Skeletal muscle tissue (tissue), 4 donors: ENCODE measurements around the gene STEAP1. TPM values are rescaled to one million over a fixed set of nuclear protein-coding genes. Genes with fewer than 3 reads are reported as not detected.
"Not testable (repeated sequence)": the region's sequence is repeated elsewhere in the genome, so short reads cannot be mapped to it uniquely, and the experiment has no call there.

Experiments
- H3K27ac ChIP-seq: one replicate; pipeline ENCODE4 v1.7.0; 2013; ENCODE audit warnings: mild to moderate bottlenecking, low read depth, low read length, inconsistent platforms
- H3K27me3 ChIP-seq, 3 donors: one replicate each; pipeline ENCODE4 v1.7.0; 2013; ENCODE audit warnings: low read length in 3 of 3; ENCODE audit not compliant: control insufficient read depth in 3 of 3, insufficient read depth in 3 of 3
- H3K36me3 ChIP-seq, 3 donors: one replicate each; pipeline ENCODE4 v1.7.0; 2013; ENCODE audit warnings: low read length in 3 of 3; ENCODE audit not compliant: control insufficient read depth in 3 of 3, insufficient read depth in 3 of 3
- H3K4me1 ChIP-seq, 3 donors: one replicate each; pipeline ENCODE4 v1.7.0; 2013; ENCODE audit warnings: low read length in 3 of 3, mild to moderate bottlenecking in 3 of 3; ENCODE audit not compliant: control insufficient read depth in 3 of 3, insufficient read depth in 3 of 3
- H3K4me3 ChIP-seq, 3 donors: one replicate each; pipeline ENCODE4 v1.7.0; 2013; ENCODE audit warnings: low read length in 3 of 3
- H3K9ac ChIP-seq, 3 donors: one replicate each; pipeline ENCODE4 v1.7.0; 2013; ENCODE audit warnings: low read length in 3 of 3, mild to moderate bottlenecking in 3 of 3, moderate library complexity in 2 of 3, low read depth in 1 of 3
- H3K9me3 ChIP-seq, 3 donors: one replicate each; pipeline ENCODE4 v1.7.0; 2013; ENCODE audit warnings: low read length in 3 of 3; ENCODE audit not compliant: control insufficient read depth in 3 of 3
- total RNA-seq: library from RNA; depleted of rRNA; stranded (reverse); fragments of >200 nt; gene quantifications from one replicate; pipeline ENCODE4 v1.2.3, GENCODE V29; 2014
- donor health status: Osteomylitis.

The STEAP1 gene
- 5.7 TPM for total RNA-seq

DNA sequence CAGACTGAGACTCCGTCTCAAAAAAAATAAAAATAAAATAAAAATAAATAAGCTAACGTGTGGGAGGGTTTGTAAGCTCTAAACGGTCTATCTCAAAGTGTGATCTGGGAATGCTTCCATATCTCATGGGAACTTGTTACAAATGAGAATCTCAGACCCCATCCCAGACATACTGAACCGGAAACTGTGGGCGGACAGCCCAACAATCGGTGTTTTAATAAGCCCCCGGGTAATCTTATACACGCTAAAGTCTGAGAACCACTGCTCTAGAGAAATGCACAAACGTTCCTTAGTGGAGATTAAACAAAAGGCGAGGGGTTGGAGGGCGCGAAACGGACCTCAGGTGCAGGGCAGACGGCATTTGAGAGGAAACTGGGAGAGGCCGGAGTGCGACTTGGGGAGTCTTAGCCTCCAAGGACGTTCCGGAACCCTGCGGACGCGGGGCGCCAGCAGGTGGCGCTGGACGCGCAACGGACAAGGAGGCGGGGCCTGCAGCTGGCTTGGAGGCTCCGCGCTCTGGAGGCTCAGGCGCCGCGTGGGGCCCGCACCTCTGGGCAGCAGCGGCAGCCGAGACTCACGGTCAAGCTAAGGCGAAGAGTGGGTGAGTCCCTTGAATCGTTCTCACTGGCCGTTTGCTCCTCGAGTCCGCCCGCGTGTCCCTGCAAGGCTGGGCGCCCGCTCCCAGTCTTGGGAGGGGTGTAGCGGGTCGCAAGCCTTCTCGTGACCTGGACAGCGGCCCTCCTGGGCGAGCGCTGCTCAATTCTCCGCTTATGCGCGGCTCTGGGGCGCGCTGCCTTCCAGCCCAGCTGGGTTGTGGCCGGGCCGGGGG, at the start of gene STEAP1:
Gene STEAP1, plus strand, starts transcription at position 527 of the 829 bp plus-strand sequence. CDS start 5,320 bp downstream, outside the sequence.
- H3K9me3 ChIP-seq, H3K27me3 ChIP-seq, H3K27ac ChIP-seq, H3K36me3 ChIP-seq, H3K4me1 ChIP-seq: not testable (repeated sequence)
- Histone ChIP-seq H3K9ac (peak within 1 kb of the TSS; percentile 64 to 71 (median 70)), H3K4me3 (peak within 1 kb of the TSS; percentile 71 to 83 (median 74))

DNA sequence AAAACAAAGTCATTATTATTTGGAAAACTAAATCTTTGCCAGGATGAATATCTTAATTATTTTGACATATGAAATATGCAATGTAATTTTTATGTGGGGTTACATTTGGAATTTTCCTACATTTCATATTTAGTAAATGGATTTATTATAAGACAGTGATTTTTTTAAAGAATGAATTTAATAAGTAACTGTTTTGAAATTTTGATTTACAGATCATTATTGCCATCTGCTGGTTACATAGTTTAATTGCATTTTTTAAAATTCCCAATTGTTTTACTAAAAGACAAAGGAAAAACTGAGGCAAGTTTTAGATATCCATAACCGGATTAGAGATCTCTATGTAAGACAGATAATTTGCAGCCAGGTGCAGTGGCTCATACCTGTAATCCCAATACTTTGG, 39.3 kb upstream of the STEAP1 start:
- H3K4me1 ChIP-seq, H3K9me3 ChIP-seq, H3K4me3 ChIP-seq, H3K27me3 ChIP-seq, H3K27ac ChIP-seq, H3K9ac ChIP-seq, H3K36me3 ChIP-seq: not testable (repeated sequence)

DNA sequence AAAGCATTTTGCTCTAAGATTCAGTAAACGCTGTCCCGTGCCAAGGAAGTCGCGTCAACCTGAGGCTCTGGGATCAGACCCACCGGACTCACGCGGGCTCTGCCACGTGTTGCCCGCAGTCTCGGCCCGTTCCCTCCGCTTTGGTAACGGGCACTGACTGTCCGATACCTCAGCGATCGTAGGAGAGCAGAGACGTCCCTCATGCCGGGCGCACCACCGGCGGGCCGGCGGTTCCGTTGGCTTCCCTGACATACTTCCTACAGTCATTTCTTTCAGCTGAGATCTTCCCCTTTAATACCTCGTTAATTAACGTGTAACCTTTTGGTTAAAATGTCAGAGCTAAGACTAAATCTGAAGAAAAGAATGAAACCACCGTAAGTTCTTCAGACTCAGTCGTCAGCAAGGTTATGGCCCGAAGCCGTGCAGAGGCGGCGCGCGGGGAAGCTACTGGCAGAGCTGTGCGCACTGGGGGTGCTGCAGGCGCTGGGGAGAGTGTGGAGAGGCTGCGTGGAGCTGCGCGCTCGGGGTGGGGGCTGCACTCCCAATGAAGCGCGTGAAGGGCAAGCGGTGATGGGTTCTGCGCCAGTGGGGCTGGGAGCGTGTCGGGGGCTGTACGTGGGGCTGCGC, 35.6 kb upstream of the STEAP1 start:
- not testable (repeated sequence) for H3K4me1 ChIP-seq, H3K27ac ChIP-seq, H3K36me3 ChIP-seq, H3K9me3 ChIP-seq, H3K27me3 ChIP-seq
- peak overlapping the region; percentile 51 to 72 (median 65) for H3K4me3 ChIP-seq
- peak overlapping the region in 1 of 3 donors; percentile 57 for H3K9ac ChIP-seq

DNA sequence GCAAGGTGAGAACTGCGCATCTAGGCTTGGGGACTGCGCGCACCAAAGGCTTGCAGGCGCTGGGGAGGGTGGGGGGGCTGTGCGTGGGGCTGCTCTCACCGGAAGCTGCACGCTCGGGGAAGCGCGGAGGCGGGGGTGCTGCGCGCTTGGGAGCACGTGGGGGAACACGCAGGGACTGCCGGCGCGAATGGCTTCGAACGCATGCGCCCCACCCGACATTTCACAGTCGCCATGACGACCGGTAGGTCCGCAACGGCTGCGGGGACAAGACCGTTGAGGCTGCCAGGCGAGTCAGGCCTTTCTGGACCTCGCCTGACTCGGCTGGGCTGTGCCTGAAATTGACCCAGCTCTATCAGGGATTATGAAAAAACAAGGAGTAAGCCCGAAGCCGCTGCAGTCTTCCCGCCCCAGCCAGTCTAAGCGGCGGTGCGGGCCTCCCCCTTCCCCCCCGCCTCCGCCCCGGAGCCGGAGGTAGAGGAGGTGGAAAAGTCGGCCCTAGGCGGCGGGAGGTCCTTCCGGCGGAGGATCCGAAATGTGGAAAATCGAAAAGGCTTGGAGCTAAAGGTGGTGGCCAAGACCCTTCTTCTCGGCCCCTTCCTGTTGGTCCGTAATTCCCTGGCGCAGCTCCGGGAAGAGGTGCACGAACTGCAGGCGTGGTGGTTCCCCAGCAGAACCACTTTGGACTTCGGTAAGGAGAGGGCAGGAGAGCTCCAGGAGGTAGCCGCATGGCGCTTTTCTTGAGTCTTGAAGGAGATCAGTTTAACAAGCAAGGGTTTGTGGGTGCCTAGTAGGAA, 34.9 kb upstream of the STEAP1 start:
- Histone ChIP-seq H3K27ac (no peak overlapping the region), H3K9ac (peak overlapping the region in 1 of 3 donors; percentile 57), H3K36me3 (no peaks in the 10 kb centered on the region), H3K27me3 (peaks cover 0 to 3% (median 0%) of the 10 kb centered on the region in 3 donors), H3K4me3 (peak overlapping the region; percentile 57 to 72 (median 65)), H3K9me3 (no peaks in the 10 kb centered on the region), H3K4me1 (peaks cover 0 to 3% (median 0%) of the 10 kb centered on the region in 3 donors)

DNA sequence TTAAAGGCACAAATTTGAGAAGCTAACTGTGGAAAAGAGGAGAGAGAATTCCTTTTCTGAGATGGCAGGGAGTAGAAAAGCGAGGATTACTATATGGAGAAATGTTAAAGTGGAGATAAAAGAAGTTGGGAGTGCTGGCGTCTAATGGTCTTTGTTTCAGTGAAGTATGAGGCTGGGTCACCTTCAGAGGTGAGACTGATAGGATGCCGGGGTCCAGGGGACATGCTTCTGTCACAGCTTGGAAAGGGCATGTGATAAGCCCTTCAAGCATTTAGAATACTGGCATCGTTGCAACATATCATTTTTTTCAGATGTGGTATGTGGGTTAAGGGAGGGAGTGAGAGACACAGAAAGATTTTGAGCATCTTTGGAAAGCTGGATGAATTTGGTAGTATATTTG, 34.1 kb upstream of the STEAP1 start:
- H3K27ac ChIP-seq, H3K9me3 ChIP-seq: not testable (repeated sequence)

DNA sequence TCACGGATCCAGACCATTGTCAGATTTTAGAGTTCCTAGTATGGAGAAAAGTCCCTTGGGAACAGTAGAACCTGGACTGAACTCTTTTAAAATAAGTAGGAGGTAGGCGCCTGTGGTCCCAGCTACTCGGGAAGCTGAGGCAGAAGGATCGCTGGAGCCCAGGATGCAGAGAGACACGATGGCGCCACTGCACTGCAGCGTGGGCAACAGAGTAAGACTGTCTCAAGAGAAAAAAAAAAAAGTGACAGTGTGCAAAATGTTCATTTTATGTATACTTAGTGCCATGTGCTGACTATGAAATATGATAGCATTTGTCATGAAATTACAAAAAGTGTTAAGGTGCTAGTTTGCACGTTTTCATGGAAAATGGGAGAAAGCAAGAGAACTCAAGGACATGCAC, 22.5 kb upstream of the STEAP1 start:
- not testable (repeated sequence) for H3K4me1 ChIP-seq, H3K9ac ChIP-seq, H3K4me3 ChIP-seq, H3K9me3 ChIP-seq, H3K27me3 ChIP-seq, H3K27ac ChIP-seq, H3K36me3 ChIP-seq

More for the DNA sequence above, 34.1 kb upstream of the STEAP1 start:
- H3K27me3 ChIP-seq, H3K4me3 ChIP-seq, H3K9ac ChIP-seq, H3K4me1 ChIP-seq, H3K36me3 ChIP-seq: not testable (repeated sequence)

DNA sequence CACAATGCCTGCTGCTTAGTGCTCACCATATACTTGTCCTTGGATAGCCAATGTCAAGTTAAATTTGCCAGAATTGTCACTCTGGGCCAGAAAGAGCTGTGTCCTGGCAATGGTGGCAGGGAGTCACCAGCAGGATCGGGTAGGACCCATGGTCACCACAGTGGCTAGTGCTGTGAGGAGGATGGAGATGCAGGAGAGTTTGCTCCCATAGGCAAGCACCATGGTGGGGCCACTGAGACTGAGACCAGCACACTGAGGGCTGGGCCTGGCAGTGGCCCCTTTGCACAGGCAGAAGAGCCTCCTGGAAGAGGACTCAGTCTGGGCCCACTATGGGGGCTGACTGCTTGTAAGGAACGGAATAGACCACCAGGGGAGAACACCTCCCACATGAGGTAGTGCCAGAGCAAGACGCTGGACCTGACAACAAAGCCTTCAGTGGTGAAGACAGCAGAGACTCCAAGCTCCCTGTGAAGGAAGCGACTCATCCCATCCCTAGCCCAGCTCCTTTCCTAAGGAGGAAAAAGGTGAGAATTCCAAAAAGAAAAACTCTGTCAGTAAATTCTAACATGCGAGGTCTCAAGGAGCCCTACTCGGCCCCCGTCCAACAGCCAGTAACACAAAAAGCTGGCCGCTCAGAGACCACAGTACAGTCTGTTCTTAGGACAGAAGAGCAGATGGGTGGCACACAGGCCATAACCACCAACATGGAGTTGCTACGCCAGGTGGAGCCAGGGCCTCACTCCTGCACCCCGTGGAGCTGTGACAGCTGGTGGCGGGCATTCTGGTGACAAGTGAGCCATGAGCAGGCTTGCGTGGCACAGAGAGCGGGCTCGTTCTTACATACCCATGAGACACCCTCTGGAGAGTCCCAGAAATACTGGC, 6.9 kb upstream of the STEAP1 start:
- H3K4me1 ChIP-seq, H3K27ac ChIP-seq, H3K27me3 ChIP-seq, H3K9ac ChIP-seq, H3K9me3 ChIP-seq, H3K4me3 ChIP-seq, H3K36me3 ChIP-seq: not testable (repeated sequence)

DNA sequence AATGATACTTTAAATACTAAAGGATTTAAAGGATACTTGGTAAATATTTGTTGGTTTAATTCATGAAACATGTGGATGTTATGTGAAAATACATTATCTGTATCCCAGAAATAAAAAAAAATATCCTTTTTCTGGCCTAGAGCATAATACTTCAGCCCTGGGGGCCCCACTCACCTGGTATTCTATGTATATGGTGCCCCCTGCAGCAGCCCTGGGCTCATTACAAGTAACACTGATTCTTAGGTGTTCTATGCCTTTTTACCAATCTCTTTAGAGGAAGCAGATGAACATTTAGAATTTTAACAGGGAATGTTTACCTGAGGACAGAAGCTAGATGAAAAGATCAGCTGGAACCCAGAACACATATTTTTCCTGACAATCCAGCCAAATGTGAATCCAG, 4.8 kb upstream of the STEAP1 start:
- not testable (repeated sequence) for H3K36me3 ChIP-seq, H3K4me3 ChIP-seq, H3K27ac ChIP-seq, H3K9me3 ChIP-seq, H3K4me1 ChIP-seq, H3K27me3 ChIP-seq, H3K9ac ChIP-seq

DNA sequence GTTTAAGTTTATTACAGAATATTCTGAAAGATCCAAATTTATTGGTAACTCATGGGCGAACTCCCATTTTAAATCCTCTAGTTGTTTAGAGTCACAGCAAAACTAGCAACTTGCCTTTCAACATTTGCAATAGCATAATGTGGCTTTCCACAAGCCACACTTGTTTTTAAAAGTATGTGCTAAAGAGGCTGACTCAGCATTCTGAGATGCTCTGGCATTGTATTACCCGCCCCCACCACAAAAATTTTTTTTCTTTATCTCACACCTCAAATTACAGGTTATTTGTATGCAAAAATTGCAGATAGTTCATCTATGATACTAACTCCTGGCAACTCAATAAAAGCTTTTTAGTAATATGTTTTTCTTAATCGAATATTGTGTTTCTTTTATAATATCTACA, 2.4 kb upstream of the STEAP1 start:
- H3K27me3 ChIP-seq, H3K4me1 ChIP-seq, H3K36me3 ChIP-seq, H3K27ac ChIP-seq, H3K9ac ChIP-seq, H3K9me3 ChIP-seq, H3K4me3 ChIP-seq: not testable (repeated sequence)
